ENCODE measurements around the gene OR1F1. TPM values are rescaled to one million over a fixed set of nuclear protein-coding genes. Genes with fewer than 3 reads are reported as not detected.

The OR1F1 gene
- total and polyA plus RNA-seq, 9 of the 15 experiments (the other 6 are each of a cell fraction or from before 2014, with no cell fraction given): 0.15 to 0.61 (median 0.35) TPM; not detected in 3

GRCh38 chr16:3152277-3152990 lies 35.6 kb upstream of the OR1F1 start (continued):
- TF ChIP-seq, protein P1, sequence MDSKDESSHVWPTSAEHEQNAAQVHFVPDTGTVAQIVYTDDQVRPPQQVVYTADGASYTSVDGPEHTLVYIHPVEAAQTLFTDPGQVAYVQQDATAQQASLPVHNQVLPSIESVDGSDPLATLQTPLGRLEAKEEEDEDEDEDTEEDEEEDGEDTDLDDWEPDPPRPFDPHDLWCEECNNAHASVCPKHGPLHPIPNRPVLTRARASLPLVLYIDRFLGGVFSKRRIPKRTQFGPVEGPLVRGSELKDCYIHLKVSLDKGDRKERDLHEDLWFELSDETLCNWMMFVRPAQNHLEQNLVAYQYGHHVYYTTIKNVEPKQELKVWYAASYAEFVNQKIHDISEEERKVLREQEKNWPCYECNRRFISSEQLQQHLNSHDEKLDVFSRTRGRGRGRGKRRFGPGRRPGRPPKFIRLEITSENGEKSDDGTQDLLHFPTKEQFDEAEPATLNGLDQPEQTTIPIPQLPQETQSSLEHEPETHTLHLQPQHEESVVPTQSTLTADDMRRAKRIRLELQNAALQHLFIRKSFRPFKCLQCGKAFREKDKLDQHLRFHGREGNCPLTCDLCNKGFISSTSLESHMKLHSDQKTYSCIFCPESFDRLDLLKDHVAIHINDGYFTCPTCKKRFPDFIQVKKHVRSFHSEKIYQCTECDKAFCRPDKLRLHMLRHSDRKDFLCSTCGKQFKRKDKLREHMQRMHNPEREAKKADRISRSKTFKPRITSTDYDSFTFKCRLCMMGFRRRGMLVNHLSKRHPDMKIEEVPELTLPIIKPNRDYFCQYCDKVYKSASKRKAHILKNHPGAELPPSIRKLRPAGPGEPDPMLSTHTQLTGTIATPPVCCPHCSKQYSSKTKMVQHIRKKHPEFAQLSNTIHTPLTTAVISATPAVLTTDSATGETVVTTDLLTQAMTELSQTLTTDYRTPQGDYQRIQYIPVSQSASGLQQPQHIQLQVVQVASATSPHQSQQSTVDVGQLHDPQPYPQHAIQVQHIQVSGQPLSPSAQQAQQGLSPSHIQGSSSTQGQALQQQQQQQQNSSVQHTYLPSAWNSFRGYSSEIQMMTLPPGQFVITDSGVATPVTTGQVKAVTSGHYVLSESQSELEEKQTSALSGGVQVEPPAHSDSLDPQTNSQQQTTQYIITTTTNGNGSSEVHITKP (IDR thresholded peaks at IDR 0.05; ENCODE audit: partially characterized antibody): peak; percentile 9
- TF ChIP-seq CREM (IDR thresholded peaks at IDR 0.05; ENCODE audit: low read depth) (peak; percentile 63), ZBTB7A (IDR thresholded peaks at IDR 0.05; ENCODE audit: borderline replicate concordance, control insufficient read depth, low read depth, low read length) (peak; percentile 13; the same call in 1 of the 2 replicates), REST (IDR thresholded peaks at IDR 0.05; ENCODE audit: borderline replicate concordance) (peak; percentile 78), REST (CRISPR knock-in tag; IDR thresholded peaks at IDR 0.05; ENCODE audit: low read depth) (no peak), RFX5 (IDR thresholded peaks at IDR 0.05; ENCODE audit: low read depth, low read length) (peak; percentile 65; the same call in 1 of the 2 replicates), FOXA3 (CRISPR knock-in tag; conservative IDR thresholded peaks at IDR 0.05 in 1 of 2, IDR thresholded peaks at IDR 0.05 in 1 of 2) (peak; percentile 80 to 82), ZMIZ1 (IDR thresholded peaks at IDR 0.05; ENCODE audit: low read depth in 2 of 2, low read length in 2 of 2) (peak in 1 of 2 experiments; percentile 22; a peak in 1 of 4 replicates), ZBED1 (IDR thresholded peaks at IDR 0.05) (0 out of 2 replicates have a peak, but pooled peaks have one; percentile 21)
